ENCODE data around the gene VPS13C.

The VPS13C gene

GRCh38 chr15:61921093-61921492, 139.2 kb downstream of the VPS13C start:
- Histone ChIP-seq H3K4me3 (no peak overlapping the region), H3K27ac (no peak overlapping the region)
- no peak for DNase-seq (ENCODE audit: low spot score)
- TF ChIP-seq CTCF (IDR thresholded peaks at IDR 0.05): no peak

DNA sequence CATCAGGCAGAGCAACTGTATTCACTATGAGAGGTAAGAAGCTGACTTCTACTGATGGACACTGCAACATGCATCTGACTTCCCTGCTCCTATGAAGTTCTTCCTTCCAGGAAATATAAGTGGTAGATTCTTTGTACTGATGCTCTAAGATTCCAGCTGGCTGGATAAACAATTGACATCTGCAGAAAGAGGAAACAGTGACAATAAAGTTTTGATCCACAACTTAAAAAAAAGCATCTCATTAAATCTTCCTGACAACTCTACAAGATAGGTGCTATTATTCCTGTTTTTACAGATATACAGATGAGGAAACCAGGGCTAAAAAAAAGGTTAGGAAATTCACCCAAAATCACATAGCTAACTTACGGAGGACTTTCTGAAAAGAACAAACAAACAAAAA, 142.8 kb downstream of the VPS13C start:
- no peak for DNase-seq (ENCODE audit: low spot score)
- Histone ChIP-seq H3K27ac (no peak overlapping the region), H3K4me3 (no peak overlapping the region)
- TF ChIP-seq CTCF (IDR thresholded peaks at IDR 0.05): no peak

GRCh38 chr15:61916104-61916503, 144.1 kb downstream of the VPS13C start:
- DNase-seq (ENCODE audit: low spot score): no peak

GRCh38 chr15:61915640-61916039, 144.6 kb downstream of the VPS13C start:
- no peak overlapping the region for H3K27ac ChIP-seq
- no peak overlapping the region for H3K4me3 ChIP-seq
- no peak for TF ChIP-seq CTCF (IDR thresholded peaks at IDR 0.05)
- DNase-seq (ENCODE audit: low spot score): no peak

More at GRCh38 chr15:61916104-61916503, 144.1 kb downstream of the VPS13C start:
- Histone ChIP-seq H3K4me3 (no peak overlapping the region), H3K27ac (no peak overlapping the region)
- TF ChIP-seq CTCF (IDR thresholded peaks at IDR 0.05): no peak

DNA sequence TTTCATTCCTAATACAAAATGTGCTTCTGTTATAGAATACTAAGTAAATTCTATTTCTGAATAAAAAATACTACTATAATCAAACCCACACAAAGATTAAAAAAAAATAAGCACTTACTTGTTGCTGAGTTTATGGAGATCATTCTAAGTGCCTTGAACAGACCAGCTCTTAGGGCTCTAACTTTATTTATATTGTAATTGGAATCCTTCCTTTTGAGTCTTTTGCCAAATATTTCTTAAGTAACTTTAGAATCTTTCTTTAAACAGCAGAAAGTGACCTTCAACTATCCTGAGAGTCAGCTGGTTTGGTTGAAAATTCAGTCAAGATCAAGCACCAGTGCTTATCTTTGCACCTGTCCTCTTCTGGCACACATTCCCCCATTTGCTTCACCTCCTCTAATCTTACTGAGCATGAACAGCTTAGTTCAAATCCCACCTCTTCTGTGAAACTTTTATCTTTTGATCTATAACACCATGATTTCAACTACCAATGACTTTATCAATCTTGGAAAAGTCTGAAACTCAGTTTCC, 149.3 kb downstream of the VPS13C start:
- TF ChIP-seq CTCF (IDR thresholded peaks at IDR 0.05): no peak
- no peak for DNase-seq (ENCODE audit: low spot score)
- Histone ChIP-seq H3K27ac (no peak overlapping the region), H3K4me3 (no peak overlapping the region)

- Histone ChIP-seq H3K27ac (no peak overlapping the region), H3K4me3 (no peak overlapping the region)
- no peak for DNase-seq (ENCODE audit: low spot score)
- no peak for TF ChIP-seq CTCF (IDR thresholded peaks at IDR 0.05)
Measured at GRCh38 chr15:61908241-61908640, 152.0 kb downstream of the VPS13C start.

DNA sequence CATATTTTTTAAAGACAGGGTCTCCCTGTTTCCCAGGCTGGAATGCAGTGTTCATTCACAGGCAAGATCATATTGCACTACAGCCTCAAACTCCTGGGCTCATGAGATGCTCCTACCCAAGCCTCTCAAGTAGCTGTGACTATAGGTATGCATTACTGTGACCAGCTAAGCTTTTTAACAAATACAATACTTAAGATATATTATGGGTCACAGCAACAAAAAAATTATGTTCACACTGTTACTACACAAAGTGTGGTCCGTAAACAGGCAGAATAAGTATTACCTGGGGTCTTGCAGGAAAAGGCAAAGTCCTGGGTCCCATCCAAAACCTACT, 152.5 kb downstream of the VPS13C start:
- DNase-seq (ENCODE audit: low spot score): no peak
- Histone ChIP-seq H3K4me3 (no peak overlapping the region), H3K27ac (no peak overlapping the region)
- TF ChIP-seq CTCF (IDR thresholded peaks at IDR 0.05): no peak
